Measurements from ENCODE around the gene RAB40B.

DNA sequence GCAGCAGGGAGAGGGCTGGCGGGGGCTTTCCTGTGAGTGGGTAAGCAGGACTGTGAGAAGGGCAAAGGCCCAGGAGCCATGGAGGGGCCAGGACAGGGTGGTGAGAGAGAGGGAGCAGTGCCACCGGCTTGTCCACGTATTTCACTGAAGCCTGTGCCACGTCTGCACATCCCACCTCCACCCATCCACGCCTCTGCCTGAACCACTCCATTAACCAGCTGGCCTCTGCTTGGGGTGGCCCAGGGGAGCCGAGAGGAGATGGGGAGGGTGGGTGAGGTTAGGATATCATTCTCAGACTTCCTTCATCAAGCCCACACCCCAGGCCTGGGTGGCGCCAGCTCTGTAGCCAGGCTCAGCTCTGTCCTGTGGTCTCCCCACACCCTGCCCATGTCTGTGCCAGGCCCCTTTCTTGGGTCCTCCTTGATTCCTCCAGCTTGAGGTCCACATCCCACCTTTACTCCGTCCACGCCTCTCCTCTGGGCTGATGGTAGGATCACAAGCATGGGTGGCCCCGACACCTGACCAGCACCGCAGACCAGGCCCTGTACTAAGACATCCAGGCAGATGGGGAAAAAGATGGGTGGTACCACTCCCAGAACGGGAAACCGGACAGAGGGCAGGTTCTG lies 33.7 kb upstream of the RAB40B start:
- no peak for TF ChIP-seq POLR2AphosphoS5 (IDR thresholded peaks at IDR 0.05; ENCODE audit: low read depth, low read length)
- no peak for TF ChIP-seq TAF1 (IDR thresholded peaks at IDR 0.05; ENCODE audit: borderline replicate concordance, insufficient read depth, low read length)
- TF ChIP-seq, protein P1, sequence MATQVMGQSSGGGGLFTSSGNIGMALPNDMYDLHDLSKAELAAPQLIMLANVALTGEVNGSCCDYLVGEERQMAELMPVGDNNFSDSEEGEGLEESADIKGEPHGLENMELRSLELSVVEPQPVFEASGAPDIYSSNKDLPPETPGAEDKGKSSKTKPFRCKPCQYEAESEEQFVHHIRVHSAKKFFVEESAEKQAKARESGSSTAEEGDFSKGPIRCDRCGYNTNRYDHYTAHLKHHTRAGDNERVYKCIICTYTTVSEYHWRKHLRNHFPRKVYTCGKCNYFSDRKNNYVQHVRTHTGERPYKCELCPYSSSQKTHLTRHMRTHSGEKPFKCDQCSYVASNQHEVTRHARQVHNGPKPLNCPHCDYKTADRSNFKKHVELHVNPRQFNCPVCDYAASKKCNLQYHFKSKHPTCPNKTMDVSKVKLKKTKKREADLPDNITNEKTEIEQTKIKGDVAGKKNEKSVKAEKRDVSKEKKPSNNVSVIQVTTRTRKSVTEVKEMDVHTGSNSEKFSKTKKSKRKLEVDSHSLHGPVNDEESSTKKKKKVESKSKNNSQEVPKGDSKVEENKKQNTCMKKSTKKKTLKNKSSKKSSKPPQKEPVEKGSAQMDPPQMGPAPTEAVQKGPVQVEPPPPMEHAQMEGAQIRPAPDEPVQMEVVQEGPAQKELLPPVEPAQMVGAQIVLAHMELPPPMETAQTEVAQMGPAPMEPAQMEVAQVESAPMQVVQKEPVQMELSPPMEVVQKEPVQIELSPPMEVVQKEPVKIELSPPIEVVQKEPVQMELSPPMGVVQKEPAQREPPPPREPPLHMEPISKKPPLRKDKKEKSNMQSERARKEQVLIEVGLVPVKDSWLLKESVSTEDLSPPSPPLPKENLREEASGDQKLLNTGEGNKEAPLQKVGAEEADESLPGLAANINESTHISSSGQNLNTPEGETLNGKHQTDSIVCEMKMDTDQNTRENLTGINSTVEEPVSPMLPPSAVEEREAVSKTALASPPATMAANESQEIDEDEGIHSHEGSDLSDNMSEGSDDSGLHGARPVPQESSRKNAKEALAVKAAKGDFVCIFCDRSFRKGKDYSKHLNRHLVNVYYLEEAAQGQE (IDR thresholded peaks at IDR 0.05; ENCODE audit: insufficient read depth in 1 of 2, low read depth in 2 of 2, low read length in 2 of 2): no peak
- no peak for TF ChIP-seq SIN3A (IDR thresholded peaks at IDR 0.05; ENCODE audit: borderline replicate concordance, insufficient read depth, low read length)
